GM23248 (cell line): Measurements from ENCODE around the gene OR51B5. TPM values are rescaled to one million over a fixed set of nuclear protein-coding genes. Genes with fewer than 3 reads are reported as not detected.
"Not testable (repeated sequence)": the region's sequence is repeated elsewhere in the genome, so short reads cannot be mapped to it uniquely, and the experiment has no call there.

Experiments used
- DNase-seq: peaks from one replicate; pipeline ENCODE4 v3.0.0-alpha.2; 2015
- H2AFZ ChIP-seq: fragments of 200-600 bp; sonication (generic); 2 replicates; pipeline ENCODE4 v1.6.1; 2016; ENCODE audit warnings: antibody characterized with exemption
- H3F3A ChIP-seq: fragments of 200-600 bp; sonication (generic); 2 replicates; pipeline ENCODE4 v1.6.1; 2016; ENCODE audit warnings: mild to moderate bottlenecking, antibody characterized with exemption, mixed run types; ENCODE audit not compliant: insufficient read depth
- H3K27ac ChIP-seq: fragments of 200-600 bp; sonication (generic); 2 replicates; pipeline ENCODE4 v1.5.1; 2016; ENCODE audit warnings: mild to moderate bottlenecking
- H3K27me3 ChIP-seq: fragments of 200-600 bp; sonication (generic); replicated peaks from 2 replicates; pipeline ENCODE4 v1.6.1; 2016; ENCODE audit warnings: mild to moderate bottlenecking; ENCODE audit not compliant: insufficient read depth
- H3K36me3 ChIP-seq: fragments of 200-600 bp; sonication (generic); 2 replicates; pipeline ENCODE4 v1.6.1; 2016; ENCODE audit warnings: low read depth, mild to moderate bottlenecking
- H3K4me1 ChIP-seq: fragments of 200-600 bp; sonication (generic); 2 replicates; pipeline ENCODE4 v1.6.1; 2016; ENCODE audit warnings: mild to moderate bottlenecking; ENCODE audit not compliant: insufficient read depth
- H3K4me2 ChIP-seq: fragments of 200-600 bp; sonication (generic); one replicate; pipeline ENCODE4 v1.6.1; 2016; ENCODE audit warnings: mild to moderate bottlenecking; ENCODE audit not compliant: unreplicated experiment
- H3K4me3 ChIP-seq: fragments of 200-600 bp; sonication (generic); 2 replicates; pipeline ENCODE4 v1.5.1; 2016; ENCODE audit warnings: mild to moderate bottlenecking
- H3K79me2 ChIP-seq: fragments of 200-600 bp; sonication (generic); 2 replicates; pipeline ENCODE4 v1.6.1; 2016; ENCODE audit warnings: mild to moderate bottlenecking; ENCODE audit not compliant: insufficient read depth
- H3K9ac ChIP-seq: fragments of 200-600 bp; sonication (generic); 2 replicates; pipeline ENCODE4 v1.6.1; 2016; ENCODE audit warnings: mild to moderate bottlenecking
- H3K9me2 ChIP-seq: fragments of 200-600 bp; sonication (generic); 2 replicates; pipeline ENCODE4 v1.6.1; 2016; ENCODE audit warnings: mixed run types, mild to moderate bottlenecking, moderate library complexity; ENCODE audit not compliant: insufficient read depth
- H3K9me3 ChIP-seq: fragments of 200-600 bp; sonication (generic); one replicate; pipeline ENCODE4 v1.6.1; 2017; ENCODE audit warnings: low read depth
- H4K20me1 ChIP-seq: fragments of 200-600 bp; sonication (generic); 2 replicates; pipeline ENCODE4 v1.6.0; 2016; ENCODE audit not compliant: insufficient read depth
- EZH2 ChIP-seq: fragments of 200-600 bp; sonication (generic); IDR thresholded peaks from 2 replicates; pipeline ENCODE4 v1.6.1; 2018; ENCODE audit warnings: antibody characterized with exemption, mild to moderate bottlenecking; ENCODE audit not compliant: insufficient read depth, poor library complexity, severe bottlenecking
- EZH2phosphoT487 ChIP-seq: fragments of 200-600 bp; sonication (generic); IDR thresholded peaks from 2 replicates; pipeline ENCODE4 v1.6.1; 2018; ENCODE audit warnings: antibody characterized with exemption, moderate library complexity, mild to moderate bottlenecking, low read depth; ENCODE audit not compliant: insufficient read depth
- WGBS, 2 experiments: methylation state at CpG; one replicate each; pipeline ENCODE4 v1.1.6; 2015 to 2017; ENCODE audit warnings: low lambda C conversion rate in 2 of 2, low coverage in 1 of 2; ENCODE audit errors: missing lambda C conversion rate in 2 of 2; 5-methylcytosine and 5-hydroxymethylcytosine counted together
- in situ Hi-C: fragments of 300-500 bp; cut with MboI; formaldehyde crosslinking; loops from 2 replicates; pipeline ENCODE4 v1.15.0; 2020
- polyA plus RNA-seq: library from polyadenylated mRNA; unstranded; fragments of >200 nt; fragmentation: Nextera tagmentation; extraction: Ambion mirVana; gene quantifications from 2 replicates; pipeline ENCODE4 v1.2.1, GENCODE V29; 2016
- small RNA-seq: library from RNA; depleted of rRNA; stranded (forward); fragments of <200 nt; gene quantifications from one replicate; pipeline ENCODE3, GENCODE V24; 2014; ENCODE audit warnings: low read depth, low replicate concordance
- total RNA-seq: library from RNA; depleted of rRNA; stranded (reverse); fragments of >200 nt; shearing (Covaris generic); gene quantifications from 2 replicates; pipeline ENCODE4 v1.2.3, GENCODE V29; 2014; rRNA removed

Gene OR51B5
- total and polyA plus RNA-seq, 2 experiments from 2014 or later, result not detected

DNA sequence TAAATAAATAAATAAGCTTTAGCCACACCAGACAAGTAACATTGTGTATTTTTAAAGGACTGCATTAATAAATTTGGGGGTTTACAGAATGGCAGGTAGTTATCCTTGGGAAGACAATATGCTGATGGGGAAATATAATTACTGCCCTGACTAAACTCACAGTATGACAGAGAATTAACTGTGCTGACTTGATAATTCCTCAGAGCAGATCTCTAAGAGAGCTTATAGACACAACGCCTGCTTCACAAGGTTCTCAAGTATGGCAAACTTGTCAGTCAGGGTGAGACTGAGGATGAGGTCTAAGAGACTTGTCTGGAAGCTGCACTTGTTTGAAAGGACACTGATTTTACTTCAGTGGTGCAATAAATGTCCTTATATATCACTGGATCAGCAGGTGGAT, 44.9 kb downstream of the OR51B5 start:
- Histone ChIP-seq H3K9me3 (no peaks in the 10 kb centered on the region), H4K20me1 (no peaks in the 10 kb centered on the region), H3K9ac (no peak overlapping the region), H3K79me2 (no peaks in the 10 kb centered on the region), H3K4me1 (peaks cover 16% of the 10 kb centered on the region), H3F3A (0 out of 2 replicates have a peak, but pooled peaks cover 8% of the 10 kb centered on the region), H3K9me2 (no peaks in the 10 kb centered on the region), H3K27me3 (no peaks in the 10 kb centered on the region), H3K4me3 (no peak overlapping the region), H3K27ac (no peak overlapping the region), H3K36me3 (no peaks in the 10 kb centered on the region), H3K4me2 (no peak overlapping the region), H2AFZ (no peak overlapping the region)
- in situ Hi-C loops, result no loop called here
- no peak for TF ChIP-seq EZH2phosphoT487
- no peak for TF ChIP-seq EZH2
- no peak for DNase-seq
- WGBS, 2 experiments, result 30 to 56% methylated on average over 1 of the region's 1 CpG

DNA sequence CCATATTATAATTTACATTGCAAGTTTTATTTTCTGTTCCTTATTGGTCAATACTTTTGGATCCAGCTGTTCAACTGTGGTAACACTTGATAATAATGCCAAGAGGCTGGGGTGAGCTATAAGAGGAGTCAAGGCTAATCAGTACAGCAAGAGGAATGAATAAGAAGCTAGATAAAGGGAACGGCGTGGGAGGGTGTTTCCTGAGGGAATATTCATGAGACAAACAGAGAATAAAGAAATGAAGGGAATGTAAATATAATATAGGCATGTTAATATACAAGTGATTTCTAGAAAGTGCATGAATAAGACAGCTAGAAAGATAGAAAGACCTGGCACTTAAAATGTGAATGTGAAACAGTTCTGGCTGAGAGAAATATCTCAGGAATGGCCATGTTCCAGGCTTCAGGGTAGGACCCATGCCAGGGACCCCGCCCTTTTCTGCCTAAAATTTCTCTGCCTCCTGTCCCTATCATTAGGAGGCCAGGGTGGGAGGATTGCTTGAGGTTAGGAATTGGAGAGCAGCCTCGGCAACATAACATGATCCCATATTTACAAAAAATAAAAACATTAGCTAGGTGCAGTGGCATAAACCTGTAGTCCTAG, 45.5 kb downstream of the OR51B5 start:
- no peak overlapping the region for H3K4me2 ChIP-seq
- H3K9me3 ChIP-seq, result no peaks in the 10 kb centered on the region
- TF ChIP-seq EZH2phosphoT487 (no peak), EZH2 (no peak)
- no peaks in the 10 kb centered on the region for H3K27me3 ChIP-seq
- H3F3A ChIP-seq, result 0 out of 2 replicates have a peak, but pooled peaks cover 8% of the 10 kb centered on the region
- H3K9me2 ChIP-seq, result no peaks in the 10 kb centered on the region
- peak; percentile 20 for DNase-seq
- H3K4me3 ChIP-seq, result no peak overlapping the region
- H3K27ac ChIP-seq, result no peak overlapping the region
- in situ Hi-C loops, result no loop called here
- no peak overlapping the region for H3K9ac ChIP-seq
- H4K20me1 ChIP-seq, result no peaks in the 10 kb centered on the region
- H3K36me3 ChIP-seq, result no peaks in the 10 kb centered on the region
- H2AFZ ChIP-seq, result peak overlapping the region; percentile 50; the same call in 1 of the 2 replicates
- peaks cover 16% of the 10 kb centered on the region for H3K4me1 ChIP-seq
- 45 to 47% methylated on average over 4 of the region's 4 CpGs for WGBS, 2 experiments
- H3K79me2 ChIP-seq, result no peaks in the 10 kb centered on the region

DNA sequence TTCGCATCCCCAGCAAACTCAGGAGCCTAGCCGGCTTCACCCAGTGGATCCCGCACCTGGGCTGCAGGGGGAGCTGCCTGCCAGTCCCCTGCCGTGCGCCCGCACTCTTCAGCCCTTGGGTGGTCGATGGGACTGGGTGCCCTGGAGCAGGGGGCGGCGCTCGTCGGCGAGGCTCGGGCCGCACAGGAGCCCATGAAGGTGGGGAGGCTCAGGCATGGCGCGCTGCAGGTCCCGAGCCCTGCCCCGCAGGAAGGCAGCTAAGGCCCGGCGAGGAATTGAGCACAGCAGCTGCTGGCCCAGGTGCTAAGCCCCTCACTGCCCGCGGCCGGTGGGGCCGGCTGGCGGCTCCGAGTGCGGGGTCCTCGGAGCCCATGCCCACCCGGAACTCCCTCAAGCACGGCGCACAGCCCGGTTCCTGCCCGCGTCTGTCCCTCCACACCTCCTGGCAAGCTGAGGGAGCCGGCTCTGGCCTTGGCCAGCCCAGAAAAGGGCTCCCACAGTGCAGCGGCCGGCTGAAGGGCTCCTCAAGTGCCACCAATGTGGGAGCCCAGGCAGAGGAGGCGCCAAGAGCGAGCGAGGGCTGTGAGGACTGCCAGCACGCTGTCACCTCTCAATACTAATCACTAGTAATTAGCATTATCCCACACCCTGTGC, 48.9 kb downstream of the OR51B5 start:
- DNase-seq, H3K27ac ChIP-seq, H3K9me2 ChIP-seq, H3K36me3 ChIP-seq, in situ Hi-C loops, H3K79me2 ChIP-seq, H3F3A ChIP-seq, H3K9me3 ChIP-seq, H3K27me3 ChIP-seq, H2AFZ ChIP-seq, H3K4me3 ChIP-seq, H4K20me1 ChIP-seq, H3K4me2 ChIP-seq, H3K9ac ChIP-seq: not testable (repeated sequence)
- peaks cover 17% of the 10 kb centered on the region for H3K4me1 ChIP-seq
- WGBS, 2 experiments, result 93 to 97% methylated on average over 21 to 35 of the region's 41 CpGs

DNA sequence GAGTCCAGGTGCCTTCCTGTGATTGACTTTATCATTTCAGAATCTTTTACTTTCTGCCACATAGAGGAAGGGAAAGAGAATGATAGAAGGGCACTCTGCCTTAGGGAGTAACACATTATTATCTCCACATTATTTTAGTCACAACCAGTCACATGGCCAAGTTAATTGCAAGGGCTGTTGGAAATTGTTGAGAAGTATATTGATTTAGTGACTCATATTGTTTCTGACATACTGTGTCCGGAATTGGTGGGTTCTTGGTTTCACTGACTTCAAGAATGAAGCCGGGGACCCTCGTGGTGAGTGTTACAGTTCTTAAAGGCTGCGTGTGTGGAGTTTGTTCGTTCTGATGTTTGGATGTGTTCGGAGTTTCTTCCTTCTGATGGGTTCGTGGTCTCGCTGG, 50.3 kb downstream of the OR51B5 start:
- no peak overlapping the region for H3K4me2 ChIP-seq
- in situ Hi-C loops, result no loop called here
- H3K9ac ChIP-seq, result no peak overlapping the region
- no peak for DNase-seq
- no peak overlapping the region for H3K4me3 ChIP-seq
- no peak overlapping the region for H2AFZ ChIP-seq
- peaks cover 31% of the 10 kb centered on the region for H3K4me1 ChIP-seq
- peaks cover 19% of the 10 kb centered on the region for H3F3A ChIP-seq
- no peak overlapping the region for H3K27ac ChIP-seq
- H4K20me1 ChIP-seq, result no peaks in the 10 kb centered on the region
- WGBS, 2 experiments, result 87 to 90% methylated on average over 8 of the region's 8 CpGs
- no peaks in the 10 kb centered on the region for H3K9me2 ChIP-seq
- H3K27me3 ChIP-seq, result no peaks in the 10 kb centered on the region
- no peaks in the 10 kb centered on the region for H3K9me3 ChIP-seq
- H3K36me3 ChIP-seq, result no peaks in the 10 kb centered on the region
- no peak for TF ChIP-seq EZH2phosphoT487
- TF ChIP-seq EZH2, result no peak
- no peaks in the 10 kb centered on the region for H3K79me2 ChIP-seq

Small RNA genes within 50 kb of the gene (small RNA-seq; reads per million reads assigned to genes)
- gene AC104389.3, result not detected

Other genes with a start within 250 kb of the OR51B5 start
- gene OR52A5, start 205.2 kb downstream of the OR51B5 start, total RNA-seq, result not detected in 2 replicates
- not detected in 2 replicates for gene OR52A5, start 205.2 kb downstream of the OR51B5 start, polyA plus RNA-seq
- gene OR52A1, start 188.8 kb downstream of the OR51B5 start, total RNA-seq, result not detected in 2 replicates
- not detected in 2 replicates for gene OR52A1, start 188.8 kb downstream of the OR51B5 start, polyA plus RNA-seq
- gene OR51V1, start 142.8 kb downstream of the OR51B5 start, total RNA-seq, result not detected in 2 replicates
- not detected in 2 replicates for gene OR51V1, start 142.8 kb downstream of the OR51B5 start, polyA plus RNA-seq
- not detected in 2 replicates for gene HBB, start 116.5 kb downstream of the OR51B5 start, total RNA-seq
- not detected in 2 replicates for gene HBB, start 116.5 kb downstream of the OR51B5 start, polyA plus RNA-seq
- not detected in 2 replicates for gene HBD, start 109.0 kb downstream of the OR51B5 start, total RNA-seq
- not detected in 2 replicates for gene HBD, start 109.0 kb downstream of the OR51B5 start, polyA plus RNA-seq
- not detected in 2 replicates for gene HBG1, start 93.7 kb downstream of the OR51B5 start, total RNA-seq
- not detected in 2 replicates for gene HBG1, start 93.7 kb downstream of the OR51B5 start, polyA plus RNA-seq
- not detected in 2 replicates for gene HBG2, start 88.7 kb downstream of the OR51B5 start, total RNA-seq
- gene HBG2, start 88.7 kb downstream of the OR51B5 start, polyA plus RNA-seq, result not detected in 2 replicates
- not detected in 2 replicates for gene HBE1, start 73.6 kb downstream of the OR51B5 start, total RNA-seq
- not detected in 2 replicates for gene HBE1, start 73.6 kb downstream of the OR51B5 start, polyA plus RNA-seq
- gene OR51B4, start 41.6 kb downstream of the OR51B5 start, total RNA-seq, result not detected in 2 replicates
- not detected in 2 replicates for gene OR51B4, start 41.6 kb downstream of the OR51B5 start, polyA plus RNA-seq
- not detected in 2 replicates for gene OR51B2, start 19.2 kb downstream of the OR51B5 start, total RNA-seq
- not detected in 2 replicates for gene OR51B2, start 19.2 kb downstream of the OR51B5 start, polyA plus RNA-seq
- not detected in 2 replicates for gene OR51B6, start 8.0 kb upstream of the OR51B5 start, total RNA-seq
- not detected in 2 replicates for gene OR51B6, start 8.0 kb upstream of the OR51B5 start, polyA plus RNA-seq
- not detected in 2 replicates for gene OR51M1, start 40.3 kb upstream of the OR51B5 start, total RNA-seq
- not detected in 2 replicates for gene OR51M1, start 40.3 kb upstream of the OR51B5 start, polyA plus RNA-seq
- not detected in 2 replicates for gene OR51Q1, start 78.6 kb upstream of the OR51B5 start, total RNA-seq
- gene OR51Q1, start 78.6 kb upstream of the OR51B5 start, polyA plus RNA-seq, result not detected in 2 replicates
- not detected in 2 replicates for gene OR51I1, start 98.0 kb upstream of the OR51B5 start, total RNA-seq
- gene OR51I1, start 98.0 kb upstream of the OR51B5 start, polyA plus RNA-seq, result not detected in 2 replicates
- gene OR51I2, start 105.8 kb upstream of the OR51B5 start, total RNA-seq, result not detected in 2 replicates
- gene OR51I2, start 105.8 kb upstream of the OR51B5 start, polyA plus RNA-seq, result not detected in 2 replicates
- gene OR52D1, start 145.2 kb upstream of the OR51B5 start, total RNA-seq, result not detected in 2 replicates
- not detected in 2 replicates for gene OR52D1, start 145.2 kb upstream of the OR51B5 start, polyA plus RNA-seq
- not detected in 2 replicates for gene UBQLN3, start 166.4 kb upstream of the OR51B5 start, total RNA-seq
- gene UBQLN3, start 166.4 kb upstream of the OR51B5 start, polyA plus RNA-seq, result not detected in 2 replicates
- 0.32 TPM in 1 of 2 replicates, not detected in the other for gene UBQLNL, start 173.2 kb upstream of the OR51B5 start, total RNA-seq
- gene UBQLNL, start 173.2 kb upstream of the OR51B5 start, polyA plus RNA-seq, result 0.20 TPM in 1 of 2 replicates, not detected in the other
- gene OR52H1, start 205.0 kb upstream of the OR51B5 start, total RNA-seq, result not detected in 2 replicates
- gene OR52H1, start 205.0 kb upstream of the OR51B5 start, polyA plus RNA-seq, result not detected in 2 replicates
- not detected in 2 replicates for gene OR52B6, start 237.4 kb upstream of the OR51B5 start, total RNA-seq
- gene OR52B6, start 237.4 kb upstream of the OR51B5 start, polyA plus RNA-seq, result not detected in 2 replicates